ENCODE data around the gene FUBP3.

DNA sequence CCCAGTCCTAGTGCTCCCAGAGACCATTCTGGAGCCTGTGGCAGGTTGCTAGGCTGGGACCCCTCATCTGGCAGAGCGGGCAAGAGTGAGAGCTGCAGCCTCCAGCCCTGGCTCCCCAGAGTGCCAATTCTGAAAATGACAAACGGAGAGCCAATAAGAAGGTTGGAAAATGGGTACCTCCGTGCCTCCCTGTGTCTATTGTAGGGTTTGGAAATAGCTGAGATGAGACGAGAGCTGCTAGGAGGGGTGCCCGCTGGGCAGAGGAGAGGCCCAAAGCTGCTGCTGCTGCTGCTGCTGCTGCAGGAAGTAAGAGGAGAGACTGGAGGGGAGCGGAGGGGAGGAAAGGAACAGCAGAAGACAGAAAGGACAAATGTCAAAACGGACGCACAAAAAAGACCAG, 36.0 kb upstream of the FUBP3 start:
- TF ChIP-seq POLR2AphosphoS5 (IDR thresholded peaks at IDR 0.05): no peak
- TF ChIP-seq, protein P1, sequence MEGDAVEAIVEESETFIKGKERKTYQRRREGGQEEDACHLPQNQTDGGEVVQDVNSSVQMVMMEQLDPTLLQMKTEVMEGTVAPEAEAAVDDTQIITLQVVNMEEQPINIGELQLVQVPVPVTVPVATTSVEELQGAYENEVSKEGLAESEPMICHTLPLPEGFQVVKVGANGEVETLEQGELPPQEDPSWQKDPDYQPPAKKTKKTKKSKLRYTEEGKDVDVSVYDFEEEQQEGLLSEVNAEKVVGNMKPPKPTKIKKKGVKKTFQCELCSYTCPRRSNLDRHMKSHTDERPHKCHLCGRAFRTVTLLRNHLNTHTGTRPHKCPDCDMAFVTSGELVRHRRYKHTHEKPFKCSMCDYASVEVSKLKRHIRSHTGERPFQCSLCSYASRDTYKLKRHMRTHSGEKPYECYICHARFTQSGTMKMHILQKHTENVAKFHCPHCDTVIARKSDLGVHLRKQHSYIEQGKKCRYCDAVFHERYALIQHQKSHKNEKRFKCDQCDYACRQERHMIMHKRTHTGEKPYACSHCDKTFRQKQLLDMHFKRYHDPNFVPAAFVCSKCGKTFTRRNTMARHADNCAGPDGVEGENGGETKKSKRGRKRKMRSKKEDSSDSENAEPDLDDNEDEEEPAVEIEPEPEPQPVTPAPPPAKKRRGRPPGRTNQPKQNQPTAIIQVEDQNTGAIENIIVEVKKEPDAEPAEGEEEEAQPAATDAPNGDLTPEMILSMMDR (IDR thresholded peaks at IDR 0.05 in 8 of 11, conservative IDR thresholded peaks at IDR 0.05 in 3 of 11): no peak
